ENCODE measurements around the gene NRG4.
"Not testable (repeated sequence)": the region's sequence is repeated elsewhere in the genome, so short reads cannot be mapped to it uniquely, and the experiment has no call there.

NRG4 gene

GRCh38 chr15:75994220-75994619, 18.0 kb downstream of the NRG4 start:
- TF ChIP-seq, protein P1, sequence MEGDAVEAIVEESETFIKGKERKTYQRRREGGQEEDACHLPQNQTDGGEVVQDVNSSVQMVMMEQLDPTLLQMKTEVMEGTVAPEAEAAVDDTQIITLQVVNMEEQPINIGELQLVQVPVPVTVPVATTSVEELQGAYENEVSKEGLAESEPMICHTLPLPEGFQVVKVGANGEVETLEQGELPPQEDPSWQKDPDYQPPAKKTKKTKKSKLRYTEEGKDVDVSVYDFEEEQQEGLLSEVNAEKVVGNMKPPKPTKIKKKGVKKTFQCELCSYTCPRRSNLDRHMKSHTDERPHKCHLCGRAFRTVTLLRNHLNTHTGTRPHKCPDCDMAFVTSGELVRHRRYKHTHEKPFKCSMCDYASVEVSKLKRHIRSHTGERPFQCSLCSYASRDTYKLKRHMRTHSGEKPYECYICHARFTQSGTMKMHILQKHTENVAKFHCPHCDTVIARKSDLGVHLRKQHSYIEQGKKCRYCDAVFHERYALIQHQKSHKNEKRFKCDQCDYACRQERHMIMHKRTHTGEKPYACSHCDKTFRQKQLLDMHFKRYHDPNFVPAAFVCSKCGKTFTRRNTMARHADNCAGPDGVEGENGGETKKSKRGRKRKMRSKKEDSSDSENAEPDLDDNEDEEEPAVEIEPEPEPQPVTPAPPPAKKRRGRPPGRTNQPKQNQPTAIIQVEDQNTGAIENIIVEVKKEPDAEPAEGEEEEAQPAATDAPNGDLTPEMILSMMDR (conservative IDR thresholded peaks at IDR 0.05; ENCODE audit: low read depth, low read length) = no peak

GRCh38 chr15:75992897-75993296, 19.3 kb downstream of the NRG4 start:
- no peak overlapping the region for H3K4me3 ChIP-seq (ENCODE audit: low read depth, low read length)
- DNase-seq (ENCODE audit: low read depth) = no peak
- TF ChIP-seq, protein P1 (conservative IDR thresholded peaks at IDR 0.05; ENCODE audit: low read depth, low read length) = no peak

More at GRCh38 chr15:75994220-75994619, 18.0 kb downstream of the NRG4 start:
- H3K4me3 ChIP-seq (ENCODE audit: low read depth, low read length) = no peak overlapping the region
- DNase-seq (ENCODE audit: low read depth) = no peak

DNA sequence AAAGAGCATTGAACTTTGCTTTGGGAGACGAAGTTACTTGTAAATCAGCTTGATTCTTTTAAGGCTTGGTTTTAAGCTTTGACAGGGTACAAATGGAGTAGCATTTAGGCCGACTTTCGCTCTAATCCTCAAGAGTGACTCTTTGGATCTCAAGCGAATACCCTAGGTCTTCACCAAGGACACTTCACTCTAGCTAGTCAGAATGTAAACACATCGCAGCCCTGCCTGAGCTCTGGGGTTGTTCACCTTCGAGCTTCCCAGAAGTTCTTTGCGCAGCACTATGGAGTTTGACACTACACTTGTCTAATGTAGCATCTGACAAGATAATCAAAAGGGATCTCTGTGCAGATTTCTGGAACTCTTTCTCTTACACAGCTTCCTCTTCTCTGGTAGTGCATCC, 22.3 kb downstream of the NRG4 start:
- TF ChIP-seq, protein P1 (conservative IDR thresholded peaks at IDR 0.05; ENCODE audit: low read depth, low read length) = no peak
- no peak overlapping the region for H3K4me3 ChIP-seq (ENCODE audit: low read depth, low read length)
- DNase-seq (ENCODE audit: low read depth) = no peak

DNA sequence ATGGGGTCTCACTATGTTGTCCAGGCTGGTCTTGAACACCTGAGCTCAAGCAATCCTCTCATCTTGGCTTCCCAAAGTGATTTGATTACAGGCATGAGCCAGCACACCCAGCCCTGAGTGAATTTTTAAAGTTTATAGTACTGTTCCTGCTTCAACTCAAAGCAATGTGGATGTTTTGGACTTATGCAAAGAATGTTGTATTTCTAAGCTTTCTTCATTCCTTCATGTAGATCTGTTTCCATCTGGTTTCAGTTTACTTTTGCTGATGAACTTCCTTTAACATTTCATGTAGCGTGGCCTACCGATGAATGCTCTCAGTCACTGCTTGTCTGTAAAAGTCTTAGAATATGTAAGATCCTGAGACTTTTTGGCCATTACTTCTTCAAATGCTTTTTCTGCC, 23.2 kb downstream of the NRG4 start:
- TF ChIP-seq, protein P1 (conservative IDR thresholded peaks at IDR 0.05; ENCODE audit: low read depth, low read length) = no peak
- peak; percentile 62 for DNase-seq (ENCODE audit: low read depth)
- no peak overlapping the region for H3K4me3 ChIP-seq (ENCODE audit: low read depth, low read length)

DNA sequence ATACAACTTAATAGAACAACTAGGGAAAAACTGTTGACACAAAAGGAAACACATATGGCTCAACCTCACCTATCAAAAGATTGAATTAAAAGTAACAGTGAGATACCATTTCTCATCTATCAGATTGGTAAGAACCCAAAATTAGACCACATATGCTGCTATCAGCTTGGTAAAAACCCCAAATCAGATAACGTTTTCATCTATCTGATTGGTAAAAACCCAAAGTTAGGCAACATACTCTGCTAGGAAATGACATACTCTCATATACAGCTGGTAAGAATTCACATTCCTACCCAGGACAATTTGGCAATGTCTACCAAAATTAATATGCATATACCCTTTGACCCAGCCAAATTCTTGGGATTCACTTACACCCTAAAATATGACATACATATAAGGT, 26.3 kb downstream of the NRG4 start:
- H3K4me3 ChIP-seq (ENCODE audit: low read depth, low read length) = no peak overlapping the region
- DNase-seq (ENCODE audit: low read depth) = peak; percentile 31
- TF ChIP-seq, protein P1 (conservative IDR thresholded peaks at IDR 0.05; ENCODE audit: low read depth, low read length) = no peak

DNA sequence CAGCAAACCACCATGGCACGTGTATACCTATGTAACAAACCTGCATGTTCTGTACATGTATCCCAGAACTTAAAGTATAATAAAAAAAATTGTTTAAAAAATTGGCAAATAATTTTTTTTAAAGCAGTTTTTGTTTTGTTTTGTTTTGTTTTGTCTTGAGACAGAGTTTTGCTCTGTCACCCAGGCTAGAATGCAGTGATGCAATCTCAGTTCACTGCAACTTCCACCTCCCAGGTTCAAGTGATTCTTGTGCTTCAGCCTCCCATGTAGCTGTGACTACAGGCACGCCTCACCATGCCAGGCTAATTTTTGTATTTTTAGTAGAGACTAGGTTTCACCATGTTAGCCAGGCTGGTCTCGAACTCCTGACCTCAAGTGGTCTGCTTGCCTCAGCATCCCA, 27.5 kb downstream of the NRG4 start:
- DNase-seq (ENCODE audit: low read depth); H3K4me3 ChIP-seq (ENCODE audit: low read depth, low read length): not testable (repeated sequence)

- no peak for DNase-seq (ENCODE audit: low read depth)
Measured at GRCh38 chr15:75982468-75982867, 29.8 kb downstream of the NRG4 start.

More at GRCh38 chr15:75982468-75982867, 29.8 kb downstream of the NRG4 start:
- H3K4me3 ChIP-seq (ENCODE audit: low read depth, low read length) = no peak overlapping the region
- TF ChIP-seq, protein P1 (conservative IDR thresholded peaks at IDR 0.05; ENCODE audit: low read depth, low read length) = no peak

Data from choroid plexus epithelial cell (primary cell).